Hepatocyte (in vitro differentiated cells): ENCODE data around the gene GHITM. TPM values are rescaled to one million over a fixed set of nuclear protein-coding genes. Genes with fewer than 3 reads are reported as not detected.

Experiments used
- DNase-seq: peaks from one replicate; pipeline ENCODE4 v3.0.0-alpha.2; 2016; ENCODE audit warnings: low spot score
- H2AFZ ChIP-seq: fragments of 200-600 bp; sonication (generic); 2 replicates; pipeline ENCODE4 v1.6.0; 2016; ENCODE audit warnings: antibody characterized with exemption, mild to moderate bottlenecking
- H3K27ac ChIP-seq: fragments of 200-600 bp; sonication (generic); 2 replicates; pipeline ENCODE4 v1.5.1; 2016; ENCODE audit warnings: mild to moderate bottlenecking
- H3K27me3 ChIP-seq: fragments of 200-600 bp; sonication (generic); 2 replicates; pipeline ENCODE4 v1.6.1; 2016
- H3K36me3 ChIP-seq: fragments of 200-600 bp; sonication (generic); replicated peaks from 2 replicates; pipeline ENCODE4 v1.5.1; 2016; ENCODE audit warnings: low read depth; ENCODE audit not compliant: insufficient read depth
- H3K4me1 ChIP-seq: fragments of 200-600 bp; sonication (generic); 2 replicates; pipeline ENCODE4 v1.5.1; 2016; ENCODE audit warnings: mild to moderate bottlenecking, moderate library complexity; ENCODE audit not compliant: insufficient read depth
- H3K4me2 ChIP-seq: fragments of 200-600 bp; sonication (generic); 2 replicates; pipeline ENCODE4 v1.6.0; 2016
- H3K4me3 ChIP-seq: fragments of 200-600 bp; sonication (generic); 2 replicates; pipeline ENCODE4 v1.5.1; 2016; ENCODE audit warnings: mild to moderate bottlenecking
- H3K79me2 ChIP-seq: fragments of 200-600 bp; sonication (generic); 2 replicates; pipeline ENCODE4 v1.6.0; 2017; ENCODE audit warnings: mild to moderate bottlenecking
- H3K9me2 ChIP-seq: fragments of 200-600 bp; sonication (generic); replicated peaks from 2 replicates; pipeline ENCODE4 v1.6.0; 2017; ENCODE audit warnings: mild to moderate bottlenecking; ENCODE audit not compliant: insufficient read depth
- H3K9me3 ChIP-seq: fragments of 200-600 bp; sonication (generic); 2 replicates; pipeline ENCODE4 v1.5.1; 2016; ENCODE audit warnings: low read depth, mild to moderate bottlenecking
- H4K20me1 ChIP-seq: fragments of 200-600 bp; sonication (generic); 2 replicates; pipeline ENCODE4 v1.6.0; 2016; ENCODE audit warnings: mild to moderate bottlenecking; ENCODE audit not compliant: insufficient read depth, poor library complexity, severe bottlenecking
- CTCF ChIP-seq: fragments of 200-600 bp; sonication (generic); IDR thresholded peaks from 2 replicates; pipeline ENCODE4 v1.5.1; 2016; ENCODE audit warnings: antibody characterized with exemption, mild to moderate bottlenecking; ENCODE audit not compliant: poor library complexity
- EZH2 ChIP-seq: fragments of 200-600 bp; sonication (generic); IDR thresholded peaks from 2 replicates; pipeline ENCODE4 v1.6.1; 2016; ENCODE audit warnings: antibody characterized with exemption, mild to moderate bottlenecking, borderline replicate concordance
- EZH2phosphoT487 ChIP-seq: fragments of 200-600 bp; sonication (generic); IDR thresholded peaks from one replicate; pipeline ENCODE4 v1.6.1; 2018; ENCODE audit warnings: antibody characterized with exemption, mild to moderate bottlenecking, low read depth, moderate library complexity; ENCODE audit not compliant: unreplicated experiment, severe bottlenecking
- WGBS: methylation state at CpG from one replicate; pipeline ENCODE4 v1.1.6; 2016; ENCODE audit warnings: low lambda C conversion rate; ENCODE audit errors: missing lambda C conversion rate; 5-methylcytosine and 5-hydroxymethylcytosine counted together
- polyA plus RNA-seq: library from polyadenylated mRNA; unstranded; fragments of >200 nt; fragmentation: Nextera tagmentation; extraction: Ambion mirVana; gene quantifications from 2 replicates; pipeline ENCODE4 v1.2.1, GENCODE V29; 2016
- total RNA-seq: library from RNA; depleted of rRNA; stranded (reverse); fragments of >200 nt; gene quantifications from 2 replicates; pipeline ENCODE4 v1.2.3, GENCODE V29; 2014

Gene GHITM
- total and polyA plus RNA-seq, 2 experiments from 2014 or later, result 215 to 273 TPM

- Histone ChIP-seq H3K79me2 (no peaks in the 10 kb centered on the region), H3K4me2 (no peak overlapping the region), H2AFZ (no peak overlapping the region), H3K4me3 (no peak overlapping the region), H3K27ac (no peak overlapping the region), H3K4me1 (no peaks in the 10 kb centered on the region), H3K27me3 (peaks cover 3% of the 10 kb centered on the region), H3K9me3 (no peaks in the 10 kb centered on the region), H3K9me2 (no peaks in the 10 kb centered on the region), H3K36me3 (no peaks in the 10 kb centered on the region), H4K20me1 (no peaks in the 10 kb centered on the region)
- TF ChIP-seq EZH2phosphoT487 (no peak), EZH2 (no peak), CTCF (no peak)
- DNase-seq, result no peak
- 90% methylated on average over 4 of the region's 4 CpGs for WGBS
Measured at GRCh38 chr10:84158550-84158949, 19.2 kb downstream of the GHITM start.

GRCh38 chr10:84159076-84159685 lies 19.9 kb downstream of the GHITM start:
- no peaks in the 10 kb centered on the region for H3K4me1 ChIP-seq
- H2AFZ ChIP-seq, result no peak overlapping the region
- H3K4me3 ChIP-seq, result no peak overlapping the region
- no peak overlapping the region for H3K27ac ChIP-seq
- no peaks in the 10 kb centered on the region for H3K9me3 ChIP-seq
- no peaks in the 10 kb centered on the region for H3K36me3 ChIP-seq
- H3K4me2 ChIP-seq, result no peak overlapping the region
- no peak for DNase-seq
- H3K27me3 ChIP-seq, result peaks cover 6% of the 10 kb centered on the region
- 37% methylated on average over 9 of the region's 9 CpGs for WGBS
- H3K79me2 ChIP-seq, result no peaks in the 10 kb centered on the region
- H4K20me1 ChIP-seq, result no peaks in the 10 kb centered on the region
- TF ChIP-seq EZH2 (no peak), EZH2phosphoT487 (no peak), CTCF (no peak)
- H3K9me2 ChIP-seq, result no peaks in the 10 kb centered on the region

DNA sequence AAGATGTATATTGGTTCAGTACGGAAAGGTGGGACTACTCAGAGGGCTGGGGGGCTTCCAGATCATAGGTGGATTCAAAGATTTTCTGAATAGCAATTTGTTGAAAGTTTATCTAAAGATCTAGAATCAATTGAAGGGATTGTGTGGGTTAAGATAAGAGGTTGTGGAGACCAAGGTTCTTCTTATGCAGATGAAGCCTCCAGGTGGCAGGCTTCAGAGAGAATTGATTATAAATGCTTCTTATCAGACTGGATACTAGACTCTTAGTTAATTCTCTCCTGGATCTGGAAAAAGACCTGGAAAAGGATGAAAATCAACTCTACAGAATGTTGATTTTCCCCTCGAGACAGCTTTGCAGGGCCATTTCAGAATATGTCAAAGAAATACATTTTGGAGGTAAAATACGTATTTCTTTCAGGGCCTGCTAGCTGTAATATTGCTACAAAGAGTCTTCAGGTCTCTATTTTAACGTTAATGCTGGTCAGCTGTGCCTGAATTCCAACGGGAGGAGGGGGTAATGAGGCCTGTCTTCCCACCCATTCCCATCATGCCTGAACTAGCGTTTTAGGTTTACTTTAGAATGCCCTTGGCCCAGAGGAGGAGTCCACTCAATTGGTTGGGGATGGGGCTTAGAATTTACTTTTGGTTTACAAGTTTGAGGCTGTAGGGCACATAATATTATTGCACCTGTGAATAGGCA lies 21.5 kb downstream of the GHITM start:
- Histone ChIP-seq H3K36me3 (no peaks in the 10 kb centered on the region), H3K4me3 (no peak overlapping the region), H3K4me1 (no peaks in the 10 kb centered on the region), H3K27ac (no peak overlapping the region), H3K79me2 (no peaks in the 10 kb centered on the region), H2AFZ (no peak overlapping the region), H4K20me1 (no peaks in the 10 kb centered on the region), H3K9me3 (no peaks in the 10 kb centered on the region), H3K9me2 (no peaks in the 10 kb centered on the region), H3K4me2 (no peak overlapping the region), H3K27me3 (peaks cover 15% of the 10 kb centered on the region)
- 40% methylated on average over 6 of the region's 6 CpGs for WGBS
- TF ChIP-seq CTCF (no peak), EZH2 (no peak), EZH2phosphoT487 (no peak)
- DNase-seq, result no peak
